Mesendoderm (in vitro differentiated cells): ENCODE results near the gene HPS1.

ENCODE experiments used
- DNase-seq: peaks from one replicate; pipeline ENCODE4 v3.0.0; 2013
- H2AK5ac ChIP-seq: 2 replicates; pipeline ENCODE4 v1.6.1; 2013; ENCODE audit warnings: low read length, inconsistent platforms
- H2BK120ac ChIP-seq: 2 replicates; pipeline ENCODE4 v1.6.1; 2013; ENCODE audit warnings: low read depth, mild to moderate bottlenecking, low read length, moderate library complexity, mixed read lengths
- H2BK15ac ChIP-seq: replicated peaks from 2 replicates; pipeline ENCODE4 v1.6.1; 2013; ENCODE audit warnings: low read depth, mild to moderate bottlenecking, moderate library complexity
- H2BK5ac ChIP-seq: 2 replicates; pipeline ENCODE4 v1.6.1; 2013; ENCODE audit warnings: low read length, inconsistent platforms
- H3K18ac ChIP-seq: 2 replicates; pipeline ENCODE4 v1.6.1; 2013; ENCODE audit warnings: mild to moderate bottlenecking, low read length, mixed read lengths
- H3K23ac ChIP-seq: one replicate; pipeline ENCODE4 v1.6.1; 2013; ENCODE audit warnings: low read length
- H3K27ac ChIP-seq: 2 replicates; pipeline ENCODE4 v1.5.1; 2013; ENCODE audit warnings: low read depth, mild to moderate bottlenecking, inconsistent platforms, low read length, moderate library complexity
- H3K27me3 ChIP-seq: 2 replicates; pipeline ENCODE4 v1.6.1; 2013; ENCODE audit warnings: low read length, control low read depth, mild to moderate bottlenecking, inconsistent platforms; ENCODE audit not compliant: insufficient read depth, poor library complexity
- H3K36me3 ChIP-seq: 2 replicates; pipeline ENCODE4 v1.6.1; 2013; ENCODE audit warnings: low read length, inconsistent platforms; ENCODE audit not compliant: control insufficient read depth, insufficient read depth
- H3K4ac ChIP-seq: one replicate; pipeline ENCODE4 v1.6.1; 2013; ENCODE audit warnings: low read depth, mild to moderate bottlenecking, low read length, moderate library complexity
- H3K4me1 ChIP-seq: 2 replicates; pipeline ENCODE4 v1.6.1; 2013; ENCODE audit warnings: low read depth, low read length, inconsistent platforms; ENCODE audit not compliant: control insufficient read depth
- H3K4me2 ChIP-seq: 2 replicates; pipeline ENCODE4 v1.6.1; 2013; ENCODE audit warnings: low read length
- H3K4me3 ChIP-seq: 2 replicates; pipeline ENCODE4 v1.5.1; 2013; ENCODE audit warnings: mild to moderate bottlenecking, low read length
- H3K56ac ChIP-seq: one replicate; pipeline ENCODE4 v1.6.1; 2013; ENCODE audit warnings: low read length
- H3K79me1 ChIP-seq: 2 replicates; pipeline ENCODE4 v1.6.1; 2013; ENCODE audit warnings: low read length, inconsistent platforms
- H3K79me2 ChIP-seq: 2 replicates; pipeline ENCODE4 v1.6.1; 2013; ENCODE audit warnings: mild to moderate bottlenecking, low read length; ENCODE audit not compliant: control insufficient read depth, insufficient read depth
- H3K9ac ChIP-seq: 2 replicates; pipeline ENCODE4 v1.6.1; 2013; ENCODE audit warnings: low read length, inconsistent platforms
- H4K5ac ChIP-seq: one replicate; pipeline ENCODE4 v1.6.1; 2013; ENCODE audit warnings: low read length
- H4K8ac ChIP-seq: one replicate; pipeline ENCODE4 v1.6.1; 2013; ENCODE audit warnings: low read depth, mild to moderate bottlenecking, control low read depth, low read length, moderate library complexity
- WGBS: extraction: QIAGEN DNeasy Blood & Tissue Kit; methylation state at CpG from one replicate; pipeline ENCODE4 v1.1.7; 2013; ENCODE audit warnings: low lambda C conversion rate, missing lambda C conversion rate; ENCODE audit not compliant: insufficient coverage; ENCODE audit errors: extremely low coverage; 5-methylcytosine and 5-hydroxymethylcytosine counted together

HPS1 gene

DNA sequence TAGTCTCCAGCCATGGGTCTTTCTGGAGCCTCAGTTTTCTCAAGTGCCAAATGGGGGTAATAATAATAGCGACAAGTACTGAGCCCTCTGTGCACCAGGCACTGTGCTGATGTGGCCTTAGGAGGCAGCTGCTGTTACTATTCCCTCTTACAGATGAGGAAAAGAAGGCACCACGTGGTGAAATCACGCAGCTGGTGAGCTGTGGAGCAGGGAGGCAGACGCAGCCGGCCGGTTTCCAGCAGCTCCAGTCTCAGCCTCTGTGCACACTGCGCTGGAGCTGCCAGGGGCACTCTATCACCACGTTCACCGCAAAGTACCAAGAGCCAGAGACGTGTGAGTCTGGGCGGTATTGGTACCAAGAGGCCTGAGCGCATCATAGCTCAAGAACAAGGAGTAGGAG is 41.3 kb downstream of the HPS1 start:
- Histone ChIP-seq H2AK5ac (no peak overlapping the region), H3K56ac (no peak overlapping the region), H3K79me1 (no peaks in the 10 kb centered on the region), H2BK5ac (no peak overlapping the region), H3K27ac (no peak overlapping the region), H3K4ac (no peak overlapping the region), H3K18ac (no peak overlapping the region), H2BK15ac (no peak overlapping the region), H3K4me2 (no peak overlapping the region), H4K8ac (no peak overlapping the region), H3K27me3 (no peaks in the 10 kb centered on the region), H3K4me3 (no peak overlapping the region), H2BK120ac (no peak overlapping the region), H3K23ac (no peak overlapping the region), H3K9ac (no peak overlapping the region), H3K79me2 (no peaks in the 10 kb centered on the region), H3K36me3 (no peaks in the 10 kb centered on the region), H3K4me1 (no peaks in the 10 kb centered on the region), H4K5ac (no peak overlapping the region)
- DNase-seq: no peak
- no CpG with 5 or more reads among the region's 12 CpGs for WGBS

DNA sequence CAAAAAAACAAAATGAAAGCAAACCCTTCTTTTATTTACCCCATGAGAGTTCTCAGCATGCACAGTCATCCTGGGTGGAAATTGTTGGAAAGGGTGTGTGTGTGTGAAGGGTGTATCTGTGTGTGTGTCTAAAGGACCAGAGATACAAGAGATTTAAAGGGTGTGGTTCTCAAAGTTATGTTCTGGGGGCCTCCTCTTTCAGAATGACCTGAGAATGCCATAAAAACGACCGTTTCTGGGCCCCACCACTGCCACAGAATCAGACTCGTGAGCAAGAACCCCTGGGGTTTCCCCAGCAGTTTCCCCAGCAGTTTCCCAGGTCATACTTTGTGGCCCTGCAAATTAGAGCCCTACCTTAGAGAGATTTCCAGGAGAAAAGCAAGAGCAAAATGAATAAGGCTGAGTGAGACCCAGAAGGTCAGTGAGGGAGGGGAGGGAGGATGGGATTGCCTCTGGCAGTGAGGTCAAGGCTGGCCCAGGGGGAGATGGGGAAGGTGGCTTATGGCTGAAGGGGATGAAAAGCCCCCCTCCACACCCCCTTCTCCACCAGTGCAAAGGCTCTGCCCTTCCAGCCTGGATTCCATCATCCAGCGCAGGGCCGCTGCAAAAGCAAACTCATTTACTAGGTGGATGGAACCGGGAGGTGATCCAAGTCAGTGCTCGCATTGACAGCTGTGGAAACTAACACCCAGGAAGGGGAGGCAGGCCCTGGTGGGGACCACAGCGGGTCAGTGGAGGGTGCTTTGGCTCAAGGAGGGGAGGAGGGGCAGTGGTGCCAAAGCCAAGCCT is 42.0 kb downstream of the HPS1 start:
- H3K56ac ChIP-seq: no peak overlapping the region

DNA sequence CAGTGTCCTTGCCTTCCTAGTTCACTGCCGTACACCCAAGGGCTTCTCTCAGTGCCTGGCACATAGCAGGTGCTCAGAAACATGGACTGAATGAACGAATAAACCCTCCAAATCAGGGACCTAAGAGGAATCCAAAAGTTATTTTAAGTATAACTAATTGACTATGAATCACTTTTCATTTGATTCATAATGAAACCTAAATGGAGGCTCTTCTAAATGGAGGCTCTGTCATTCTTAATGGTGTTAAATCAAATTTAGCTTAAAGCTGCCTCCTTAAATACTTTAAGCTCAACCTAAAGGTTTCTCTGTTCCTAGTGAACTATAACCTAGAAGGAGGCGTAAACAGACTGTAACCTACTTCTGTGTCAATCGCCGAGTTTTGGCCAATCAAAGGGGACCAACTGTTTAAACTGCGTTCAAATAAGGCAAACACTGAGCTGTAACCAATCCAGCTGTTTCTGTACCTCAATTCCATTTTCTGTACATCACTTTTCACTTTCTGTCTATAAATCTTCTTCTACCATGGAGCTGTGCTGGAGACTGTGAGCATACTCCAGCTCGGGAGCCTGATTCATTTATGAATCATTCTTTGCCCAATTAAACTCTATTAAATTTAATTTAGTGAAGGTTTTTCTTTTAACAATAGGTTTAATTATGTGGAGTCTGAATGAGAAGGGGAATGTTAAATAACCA is 42.8 kb downstream of the HPS1 start:
- no peaks in the 10 kb centered on the region for H3K4me1 ChIP-seq
- no CpG with 5 or more reads among the region's 7 CpGs for WGBS
- H2AK5ac ChIP-seq: no peak overlapping the region
- no peak overlapping the region for H3K9ac ChIP-seq
- H2BK5ac ChIP-seq: no peak overlapping the region
- no peak overlapping the region for H3K4ac ChIP-seq
- no peaks in the 10 kb centered on the region for H3K79me1 ChIP-seq
- no peak overlapping the region for H4K5ac ChIP-seq
- H2BK15ac ChIP-seq: no peak overlapping the region
- no peaks in the 10 kb centered on the region for H3K36me3 ChIP-seq
- H3K4me3 ChIP-seq: no peak overlapping the region
- H3K27ac ChIP-seq: no peak overlapping the region
- H3K27me3 ChIP-seq: no peaks in the 10 kb centered on the region
- H3K4me2 ChIP-seq: no peak overlapping the region
- H3K23ac ChIP-seq: no peak overlapping the region
- no peak overlapping the region for H3K56ac ChIP-seq
- no peak overlapping the region for H2BK120ac ChIP-seq
- no peak for DNase-seq
- H3K18ac ChIP-seq: no peak overlapping the region
- no peaks in the 10 kb centered on the region for H3K79me2 ChIP-seq
- no peak overlapping the region for H4K8ac ChIP-seq

More for the DNA sequence above, 42.0 kb downstream of the HPS1 start:
- Histone ChIP-seq H4K8ac (no peak overlapping the region), H3K18ac (no peak overlapping the region), H2AK5ac (no peak overlapping the region), H3K27ac (no peak overlapping the region), H3K9ac (no peak overlapping the region), H3K27me3 (no peaks in the 10 kb centered on the region), H3K79me1 (no peaks in the 10 kb centered on the region), H3K4ac (no peak overlapping the region), H2BK5ac (no peak overlapping the region), H4K5ac (no peak overlapping the region), H3K4me2 (no peak overlapping the region), H2BK120ac (no peak overlapping the region), H2BK15ac (no peak overlapping the region), H3K36me3 (no peaks in the 10 kb centered on the region), H3K4me1 (no peaks in the 10 kb centered on the region), H3K79me2 (no peaks in the 10 kb centered on the region), H3K4me3 (no peak overlapping the region), H3K23ac (no peak overlapping the region)
- no CpG with 5 or more reads among the region's 8 CpGs for WGBS
- DNase-seq: no peak

DNA sequence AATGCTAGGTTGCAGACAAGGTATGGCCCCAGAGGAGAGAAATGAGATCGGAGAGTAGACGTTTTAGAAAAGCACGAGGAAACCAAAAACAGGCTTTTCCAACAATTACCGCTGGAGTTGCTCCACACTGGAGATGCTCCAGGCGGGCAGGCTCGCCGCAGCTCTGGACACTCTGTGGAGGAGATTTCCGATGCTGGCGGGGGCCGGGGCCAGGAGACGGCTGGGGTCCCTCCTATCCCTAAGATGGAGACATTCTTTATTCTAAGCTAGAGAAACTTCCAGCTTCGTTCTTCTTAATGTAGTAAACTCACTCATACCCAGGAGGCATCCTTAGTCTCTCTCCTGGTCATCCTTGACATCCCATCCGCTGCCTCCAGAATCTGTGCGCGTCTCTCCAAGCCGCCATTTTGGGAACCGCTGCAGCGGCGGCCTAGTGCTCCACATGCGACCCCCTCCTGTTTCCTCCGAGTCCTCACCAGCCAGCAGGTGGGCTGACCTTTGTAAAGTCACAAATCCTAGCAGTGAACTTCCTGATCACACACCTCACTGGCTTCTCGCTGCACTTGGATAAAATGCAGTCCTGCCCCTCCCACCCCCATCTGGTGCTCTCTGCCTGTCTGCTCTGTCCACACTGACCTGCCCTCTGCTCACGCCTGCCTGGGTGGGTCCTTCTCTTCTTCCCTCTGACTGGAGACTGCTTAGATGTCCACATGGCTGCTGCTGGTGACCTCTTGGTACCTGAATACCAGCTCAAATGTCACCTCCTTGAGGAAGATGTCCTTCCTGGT is 43.6 kb downstream of the HPS1 start:
- WGBS: no CpG with 5 or more reads among the region's 23 CpGs
- H3K79me1 ChIP-seq: no peaks in the 10 kb centered on the region

DNA sequence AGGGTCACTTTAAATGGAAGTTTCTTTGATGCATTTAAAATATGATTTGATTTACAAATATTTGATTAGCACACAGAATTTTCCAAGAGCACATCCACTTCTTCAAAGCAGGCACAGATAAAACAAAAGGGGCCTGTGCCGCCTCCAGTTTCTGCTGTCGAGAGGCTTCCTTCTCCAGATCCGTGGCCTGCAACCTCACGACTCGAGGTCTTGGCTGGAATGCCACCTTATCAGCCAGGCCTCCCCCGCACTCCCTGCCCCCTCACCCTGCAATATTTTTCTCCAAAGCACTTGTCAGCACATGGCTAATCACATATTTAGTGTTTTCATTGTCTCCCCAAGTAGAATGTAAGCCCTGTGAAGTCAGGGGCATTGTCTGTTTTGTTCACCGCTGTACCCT is 44.3 kb downstream of the HPS1 start:
- H2BK120ac ChIP-seq: no peak overlapping the region
- H3K36me3 ChIP-seq: no peaks in the 10 kb centered on the region
- H3K27me3 ChIP-seq: no peaks in the 10 kb centered on the region
- no CpG with 5 or more reads among the region's 7 CpGs for WGBS
- DNase-seq: no peak
- H3K4me3 ChIP-seq: no peak overlapping the region
- H3K4me1 ChIP-seq: no peaks in the 10 kb centered on the region
- no peak overlapping the region for H3K27ac ChIP-seq
- H3K18ac ChIP-seq: no peak overlapping the region
- H3K79me1 ChIP-seq: no peaks in the 10 kb centered on the region
- H3K23ac ChIP-seq: no peak overlapping the region
- H3K9ac ChIP-seq: no peak overlapping the region
- H2AK5ac ChIP-seq: no peak overlapping the region
- no peak overlapping the region for H4K8ac ChIP-seq
- no peak overlapping the region for H4K5ac ChIP-seq
- H3K4ac ChIP-seq: no peak overlapping the region
- no peaks in the 10 kb centered on the region for H3K79me2 ChIP-seq
- no peak overlapping the region for H3K56ac ChIP-seq
- H2BK15ac ChIP-seq: no peak overlapping the region
- no peak overlapping the region for H3K4me2 ChIP-seq
- no peak overlapping the region for H2BK5ac ChIP-seq

More for the DNA sequence above, 43.6 kb downstream of the HPS1 start:
- Histone ChIP-seq H3K27ac (no peak overlapping the region), H2AK5ac (no peak overlapping the region), H3K9ac (no peak overlapping the region), H3K4me2 (no peak overlapping the region), H3K4me1 (no peaks in the 10 kb centered on the region), H2BK120ac (no peak overlapping the region), H3K23ac (no peak overlapping the region), H3K4me3 (no peak overlapping the region), H3K56ac (no peak overlapping the region), H3K27me3 (no peaks in the 10 kb centered on the region), H4K5ac (no peak overlapping the region), H2BK5ac (no peak overlapping the region), H2BK15ac (no peak overlapping the region), H3K79me2 (no peaks in the 10 kb centered on the region), H4K8ac (no peak overlapping the region), H3K18ac (no peak overlapping the region), H3K36me3 (no peaks in the 10 kb centered on the region), H3K4ac (no peak overlapping the region)
- no peak for DNase-seq
